GM23338 (cell line): ENCODE measurements around the gene NBAS. TPM values are rescaled to one million over a fixed set of nuclear protein-coding genes. Genes with fewer than 3 reads are reported as not detected.

Experiments
- ATAC-seq: fragments of 200-7000 bp; cut with Tn5 transposase; 3 replicates; pipeline ENCODE4 v1.9.1; 2020
- DNase-seq: peaks from one replicate; pipeline ENCODE4 v3.0.0-alpha.2; 2015; ENCODE audit warnings: low spot score
- H2AFZ ChIP-seq: fragments of 200-600 bp; sonication (generic); 2 replicates; pipeline ENCODE4 v1.8.0; 2016; ENCODE audit warnings: antibody characterized with exemption, mild to moderate bottlenecking, moderate library complexity
- H3F3A ChIP-seq: fragments of 200-600 bp; sonication (generic); replicated peaks from 2 replicates; pipeline ENCODE4 v1.8.0; 2017; ENCODE audit warnings: antibody characterized with exemption, mixed run types, low read depth
- H3K27ac ChIP-seq: fragments of 200-600 bp; sonication (generic); 2 replicates; pipeline ENCODE4 v1.6.1; 2016; ENCODE audit warnings: low read depth
- H3K27me3 ChIP-seq: fragments of 200-600 bp; sonication (generic); 2 replicates; pipeline ENCODE4 v1.8.0; 2016; ENCODE audit warnings: mild to moderate bottlenecking, mixed run types, moderate library complexity; ENCODE audit not compliant: insufficient read depth
- H3K36me3 ChIP-seq: fragments of 200-600 bp; sonication (generic); 2 replicates; pipeline ENCODE4 v1.8.0; 2016; ENCODE audit warnings: mild to moderate bottlenecking; ENCODE audit not compliant: insufficient read depth
- H3K4me1 ChIP-seq: fragments of 200-600 bp; sonication (generic); 2 replicates; pipeline ENCODE4 v1.8.0; 2016; ENCODE audit warnings: mild to moderate bottlenecking, moderate library complexity; ENCODE audit not compliant: insufficient read depth
- H3K4me2 ChIP-seq: fragments of 200-600 bp; sonication (generic); 2 replicates; pipeline ENCODE4 v1.7.1; 2017; ENCODE audit warnings: mixed run types
- H3K4me3 ChIP-seq: fragments of 200-600 bp; sonication (generic); 2 replicates; pipeline ENCODE4 v1.6.1; 2016; ENCODE audit warnings: mixed run types
- H3K79me2 ChIP-seq: fragments of 200-600 bp; sonication (generic); replicated peaks from 2 replicates; pipeline ENCODE4 v1.8.0; 2017; ENCODE audit warnings: mild to moderate bottlenecking; ENCODE audit not compliant: insufficient read depth
- H3K9me2 ChIP-seq: fragments of 200-600 bp; sonication (generic); 2 replicates; pipeline ENCODE4 v1.8.0; 2017; ENCODE audit not compliant: insufficient read depth
- H4K20me1 ChIP-seq: fragments of 200-600 bp; sonication (generic); replicated peaks from 2 replicates; pipeline ENCODE4 v1.8.0; 2017; ENCODE audit warnings: mild to moderate bottlenecking; ENCODE audit not compliant: insufficient read depth
- H3K27ac Mint-ChIP-seq: 2 replicates; pipeline ENCODE4 v1.8.0; 2020; ENCODE audit warnings: inconsistent platforms, mild to moderate bottlenecking, moderate library complexity, mixed read lengths
- H3K27me3 Mint-ChIP-seq: 3 replicates; pipeline ENCODE4 v1.8.0; 2022; ENCODE audit warnings: low read depth, mild to moderate bottlenecking, moderate library complexity, mixed read lengths, inconsistent platforms; ENCODE audit not compliant: insufficient read depth, poor library complexity
- H3K36me3 Mint-ChIP-seq: 3 replicates; pipeline ENCODE4 v1.8.0; 2021; ENCODE audit warnings: low read depth, mild to moderate bottlenecking, inconsistent platforms, moderate library complexity, mixed read lengths
- H3K4me1 Mint-ChIP-seq: 3 replicates; pipeline ENCODE4 v1.8.0; 2020; ENCODE audit warnings: mild to moderate bottlenecking, inconsistent platforms, mixed read lengths
- H3K4me3 Mint-ChIP-seq: 3 replicates; pipeline ENCODE4 v1.8.0; 2021; ENCODE audit warnings: moderate library complexity, mild to moderate bottlenecking, inconsistent platforms, mixed read lengths
- H3K9me3 Mint-ChIP-seq: 3 replicates; pipeline ENCODE4 v1.8.0; 2020; ENCODE audit warnings: moderate library complexity, mild to moderate bottlenecking, inconsistent platforms, mixed read lengths
- CREB1 ChIP-seq: fragments of 250-450 bp; sonication (Bioruptor Pico); IDR thresholded peaks from 2 replicates; pipeline ENCODE4 v1.5.0; 2020; ENCODE audit warnings: low read depth, mild to moderate bottlenecking, moderate library complexity
- EZH2phosphoT487 ChIP-seq: fragments of 200-600 bp; sonication (generic); IDR thresholded peaks from one replicate; pipeline ENCODE4 v1.8.1; 2018; ENCODE audit warnings: antibody characterized with exemption; ENCODE audit not compliant: unreplicated experiment
- JUNB ChIP-seq: IDR thresholded peaks from one replicate; pipeline ENCODE4 v1.6.1; 2016; ENCODE audit warnings: antibody characterized with exemption; ENCODE audit not compliant: unreplicated experiment
- POLR2AphosphoS5 ChIP-seq: IDR thresholded peaks from 2 replicates; pipeline ENCODE4 v1.6.1; 2016; ENCODE audit warnings: antibody characterized with exemption, low read depth
- polyA plus RNA-seq: library from polyadenylated mRNA; unstranded; fragments of >200 nt; fragmentation: Nextera tagmentation; extraction: Ambion mirVana; gene quantifications from 2 replicates; pipeline ENCODE4 v1.2.1, GENCODE V29; 2016
- total RNA-seq: library from RNA; depleted of rRNA; stranded (reverse); fragments of >200 nt; shearing (Covaris generic); gene quantifications from 2 replicates; pipeline ENCODE4 v1.2.3, GENCODE V29; 2014
- TF ChIP-seq, protein P1 (sequence below): IDR thresholded peaks from 2 replicates; pipeline ENCODE4 v1.6.1; 2016; ENCODE audit warnings: antibody characterized with exemption
- TF ChIP-seq, protein P2 (sequence below): fragments of 250-450 bp; sonication (Bioruptor Pico); IDR thresholded peaks from 2 replicates; pipeline ENCODE4 v1.5.0; 2020; ENCODE audit warnings: mild to moderate bottlenecking, moderate library complexity
- TF ChIP-seq, protein P3 (sequence below): IDR thresholded peaks from one replicate; pipeline ENCODE4 v1.6.1; 2018; ENCODE audit warnings: antibody characterized with exemption; ENCODE audit not compliant: unreplicated experiment

NBAS gene
- total and polyA plus RNA-seq, 2 experiments from 2014 or later, result 24.8 to 38.9 TPM

DNA sequence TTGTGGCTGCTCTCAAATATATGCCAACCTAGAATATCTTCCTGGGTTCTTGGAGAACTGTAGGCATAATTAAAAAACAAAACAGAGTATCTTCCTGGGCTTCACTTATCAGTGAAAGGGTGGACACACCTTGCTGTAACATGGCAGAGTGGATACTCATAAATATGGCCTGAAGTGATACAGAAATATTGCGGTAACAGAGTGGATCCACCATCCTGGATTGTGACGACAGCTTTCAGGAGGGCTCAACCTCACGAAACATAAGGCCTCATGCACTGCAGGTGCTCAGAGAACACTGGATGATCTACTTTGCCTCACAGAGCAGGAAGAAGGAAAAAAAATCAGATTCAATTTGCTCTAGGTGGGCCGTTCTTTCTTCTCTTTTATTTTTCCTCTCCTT is 336.0 kb downstream of the NBAS start:
- Mint-ChIP-seq H3K27ac (no peak overlapping the region), H3K4me3 (no peak overlapping the region), H3K36me3 (peaks cover 13% of the 10 kb centered on the region; the same call in 2 of the 3 replicates), H3K9me3 (peaks cover 2% of the 10 kb centered on the region; the same call in 1 of the 3 replicates), H3K27me3 (no peaks in the 10 kb centered on the region), H3K4me1 (no peaks in the 10 kb centered on the region)
- Histone ChIP-seq H3K9me2 (no peaks in the 10 kb centered on the region), H3K4me2 (no peak overlapping the region), H3K36me3 (no peaks in the 10 kb centered on the region), H3K79me2 (no peaks in the 10 kb centered on the region), H3F3A (no peaks in the 10 kb centered on the region), H3K27ac (no peak overlapping the region), H3K4me3 (no peak overlapping the region), H3K4me1 (no peaks in the 10 kb centered on the region), H4K20me1 (no peaks in the 10 kb centered on the region), H3K27me3 (no peaks in the 10 kb centered on the region), H2AFZ (no peak overlapping the region)
- DNase-seq (no peak), ATAC-seq (no peak)
- TF ChIP-seq JUNB (no peak), POLR2AphosphoS5 (no peak), CREB1 (no peak), EZH2phosphoT487 (no peak)
- TF ChIP-seq, protein P1, sequence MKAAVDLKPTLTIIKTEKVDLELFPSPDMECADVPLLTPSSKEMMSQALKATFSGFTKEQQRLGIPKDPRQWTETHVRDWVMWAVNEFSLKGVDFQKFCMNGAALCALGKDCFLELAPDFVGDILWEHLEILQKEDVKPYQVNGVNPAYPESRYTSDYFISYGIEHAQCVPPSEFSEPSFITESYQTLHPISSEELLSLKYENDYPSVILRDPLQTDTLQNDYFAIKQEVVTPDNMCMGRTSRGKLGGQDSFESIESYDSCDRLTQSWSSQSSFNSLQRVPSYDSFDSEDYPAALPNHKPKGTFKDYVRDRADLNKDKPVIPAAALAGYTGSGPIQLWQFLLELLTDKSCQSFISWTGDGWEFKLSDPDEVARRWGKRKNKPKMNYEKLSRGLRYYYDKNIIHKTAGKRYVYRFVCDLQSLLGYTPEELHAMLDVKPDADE, result no peak
- TF ChIP-seq, protein P2, sequence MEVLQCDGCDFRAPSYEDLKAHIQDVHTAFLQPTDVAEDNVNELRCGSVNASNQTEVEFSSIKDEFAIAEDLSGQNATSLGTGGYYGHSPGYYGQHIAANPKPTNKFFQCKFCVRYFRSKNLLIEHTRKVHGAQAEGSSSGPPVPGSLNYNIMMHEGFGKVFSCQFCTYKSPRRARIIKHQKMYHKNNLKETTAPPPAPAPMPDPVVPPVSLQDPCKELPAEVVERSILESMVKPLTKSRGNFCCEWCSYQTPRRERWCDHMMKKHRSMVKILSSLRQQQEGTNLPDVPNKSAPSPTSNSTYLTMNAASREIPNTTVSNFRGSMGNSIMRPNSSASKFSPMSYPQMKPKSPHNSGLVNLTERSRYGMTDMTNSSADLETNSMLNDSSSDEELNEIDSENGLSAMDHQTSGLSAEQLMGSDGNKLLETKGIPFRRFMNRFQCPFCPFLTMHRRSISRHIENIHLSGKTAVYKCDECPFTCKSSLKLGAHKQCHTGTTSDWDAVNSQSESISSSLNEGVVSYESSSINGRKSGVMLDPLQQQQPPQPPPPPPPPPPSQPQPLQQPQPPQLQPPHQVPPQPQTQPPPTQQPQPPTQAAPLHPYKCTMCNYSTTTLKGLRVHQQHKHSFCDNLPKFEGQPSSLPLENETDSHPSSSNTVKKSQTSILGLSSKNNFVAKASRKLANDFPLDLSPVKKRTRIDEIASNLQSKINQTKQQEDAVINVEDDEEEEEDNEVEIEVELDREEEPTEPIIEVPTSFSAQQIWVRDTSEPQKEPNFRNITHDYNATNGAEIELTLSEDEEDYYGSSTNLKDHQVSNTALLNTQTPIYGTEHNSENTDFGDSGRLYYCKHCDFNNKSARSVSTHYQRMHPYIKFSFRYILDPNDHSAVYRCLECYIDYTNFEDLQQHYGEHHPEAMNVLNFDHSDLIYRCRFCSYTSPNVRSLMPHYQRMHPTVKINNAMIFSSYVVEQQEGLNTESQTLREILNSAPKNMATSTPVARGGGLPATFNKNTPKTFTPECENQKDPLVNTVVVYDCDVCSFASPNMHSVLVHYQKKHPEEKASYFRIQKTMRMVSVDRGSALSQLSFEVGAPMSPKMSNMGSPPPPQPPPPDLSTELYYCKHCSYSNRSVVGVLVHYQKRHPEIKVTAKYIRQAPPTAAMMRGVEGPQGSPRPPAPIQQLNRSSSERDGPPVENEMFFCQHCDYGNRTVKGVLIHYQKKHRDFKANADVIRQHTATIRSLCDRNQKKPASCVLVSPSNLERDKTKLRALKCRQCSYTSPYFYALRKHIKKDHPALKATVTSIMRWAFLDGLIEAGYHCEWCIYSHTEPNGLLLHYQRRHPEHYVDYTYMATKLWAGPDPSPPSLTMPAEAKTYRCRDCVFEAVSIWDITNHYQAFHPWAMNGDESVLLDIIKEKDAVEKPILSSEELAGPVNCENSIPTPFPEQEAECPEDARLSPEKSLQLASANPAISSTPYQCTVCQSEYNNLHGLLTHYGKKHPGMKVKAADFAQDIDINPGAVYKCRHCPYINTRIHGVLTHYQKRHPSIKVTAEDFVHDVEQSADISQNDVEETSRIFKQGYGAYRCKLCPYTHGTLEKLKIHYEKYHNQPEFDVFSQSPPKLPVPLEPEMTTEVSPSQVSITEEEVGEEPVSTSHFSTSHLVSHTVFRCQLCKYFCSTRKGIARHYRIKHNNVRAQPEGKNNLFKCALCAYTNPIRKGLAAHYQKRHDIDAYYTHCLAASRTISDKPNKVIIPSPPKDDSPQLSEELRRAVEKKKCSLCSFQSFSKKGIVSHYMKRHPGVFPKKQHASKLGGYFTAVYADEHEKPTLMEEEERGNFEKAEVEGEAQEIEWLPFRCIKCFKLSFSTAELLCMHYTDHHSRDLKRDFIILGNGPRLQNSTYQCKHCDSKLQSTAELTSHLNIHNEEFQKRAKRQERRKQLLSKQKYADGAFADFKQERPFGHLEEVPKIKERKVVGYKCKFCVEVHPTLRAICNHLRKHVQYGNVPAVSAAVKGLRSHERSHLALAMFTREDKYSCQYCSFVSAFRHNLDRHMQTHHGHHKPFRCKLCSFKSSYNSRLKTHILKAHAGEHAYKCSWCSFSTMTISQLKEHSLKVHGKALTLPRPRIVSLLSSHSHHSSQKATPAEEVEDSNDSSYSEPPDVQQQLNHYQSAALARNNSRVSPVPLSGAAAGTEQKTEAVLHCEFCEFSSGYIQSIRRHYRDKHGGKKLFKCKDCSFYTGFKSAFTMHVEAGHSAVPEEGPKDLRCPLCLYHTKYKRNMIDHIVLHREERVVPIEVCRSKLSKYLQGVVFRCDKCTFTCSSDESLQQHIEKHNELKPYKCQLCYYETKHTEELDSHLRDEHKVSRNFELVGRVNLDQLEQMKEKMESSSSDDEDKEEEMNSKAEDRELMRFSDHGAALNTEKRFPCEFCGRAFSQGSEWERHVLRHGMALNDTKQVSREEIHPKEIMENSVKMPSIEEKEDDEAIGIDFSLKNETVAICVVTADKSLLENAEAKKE, result no peak
- TF ChIP-seq, protein P3, sequence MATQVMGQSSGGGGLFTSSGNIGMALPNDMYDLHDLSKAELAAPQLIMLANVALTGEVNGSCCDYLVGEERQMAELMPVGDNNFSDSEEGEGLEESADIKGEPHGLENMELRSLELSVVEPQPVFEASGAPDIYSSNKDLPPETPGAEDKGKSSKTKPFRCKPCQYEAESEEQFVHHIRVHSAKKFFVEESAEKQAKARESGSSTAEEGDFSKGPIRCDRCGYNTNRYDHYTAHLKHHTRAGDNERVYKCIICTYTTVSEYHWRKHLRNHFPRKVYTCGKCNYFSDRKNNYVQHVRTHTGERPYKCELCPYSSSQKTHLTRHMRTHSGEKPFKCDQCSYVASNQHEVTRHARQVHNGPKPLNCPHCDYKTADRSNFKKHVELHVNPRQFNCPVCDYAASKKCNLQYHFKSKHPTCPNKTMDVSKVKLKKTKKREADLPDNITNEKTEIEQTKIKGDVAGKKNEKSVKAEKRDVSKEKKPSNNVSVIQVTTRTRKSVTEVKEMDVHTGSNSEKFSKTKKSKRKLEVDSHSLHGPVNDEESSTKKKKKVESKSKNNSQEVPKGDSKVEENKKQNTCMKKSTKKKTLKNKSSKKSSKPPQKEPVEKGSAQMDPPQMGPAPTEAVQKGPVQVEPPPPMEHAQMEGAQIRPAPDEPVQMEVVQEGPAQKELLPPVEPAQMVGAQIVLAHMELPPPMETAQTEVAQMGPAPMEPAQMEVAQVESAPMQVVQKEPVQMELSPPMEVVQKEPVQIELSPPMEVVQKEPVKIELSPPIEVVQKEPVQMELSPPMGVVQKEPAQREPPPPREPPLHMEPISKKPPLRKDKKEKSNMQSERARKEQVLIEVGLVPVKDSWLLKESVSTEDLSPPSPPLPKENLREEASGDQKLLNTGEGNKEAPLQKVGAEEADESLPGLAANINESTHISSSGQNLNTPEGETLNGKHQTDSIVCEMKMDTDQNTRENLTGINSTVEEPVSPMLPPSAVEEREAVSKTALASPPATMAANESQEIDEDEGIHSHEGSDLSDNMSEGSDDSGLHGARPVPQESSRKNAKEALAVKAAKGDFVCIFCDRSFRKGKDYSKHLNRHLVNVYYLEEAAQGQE, result no peak
